ENCODE data around the gene GPR33.

- TF ChIP-seq CTCF (IDR thresholded peaks at IDR 0.05) (no peak), POLR2A (IDR thresholded peaks at IDR 0.05) (no peak)
Observed at GRCh38 chr14:31484754-31485153, 3.1 kb downstream of the GPR33 start.
